ENCODE measurements around the gene MYT1.
"Not testable (repeated sequence)": the region's sequence is repeated elsewhere in the genome, so short reads cannot be mapped to it uniquely, and the experiment has no call there.

Gene MYT1

GRCh38 chr20:64228751-64229506 is 64.7 kb downstream of the MYT1 start:
- Mint-ChIP-seq H3K36me3 (no peaks in the 10 kb centered on the region), H3K9me3 (no peaks in the 10 kb centered on the region), H3K4me1 (peaks cover 5% of the 10 kb centered on the region)

GRCh38 chr20:64229507-64230061 is 65.3 kb downstream of the MYT1 start:
- no peak for ATAC-seq
- Mint-ChIP-seq H3K9me3 (no peaks in the 10 kb centered on the region), H3K36me3 (no peaks in the 10 kb centered on the region), H3K4me1 (peaks cover 5% of the 10 kb centered on the region), H3K4me3 (no peak overlapping the region), H3K27ac (no peak overlapping the region), H3K27me3 (peaks cover under 1% of the 10 kb centered on the region)

More at GRCh38 chr20:64228751-64229506, 64.7 kb downstream of the MYT1 start:
- Mint-ChIP-seq H3K27ac (no peak overlapping the region), H3K27me3 (peaks cover 7% of the 10 kb centered on the region), H3K4me3 (no peak overlapping the region)
- ATAC-seq, result no peak

GRCh38 chr20:64230461-64231145 is 66.4 kb downstream of the MYT1 start:
- no peak overlapping the region for H3K27ac Mint-ChIP-seq

GRCh38 chr20:64231621-64232550 is 67.6 kb downstream of the MYT1 start:
- ATAC-seq, result peak; percentile 14
- Mint-ChIP-seq H3K27ac (no peak overlapping the region), H3K36me3 (no peaks in the 10 kb centered on the region), H3K27me3 (no peaks in the 10 kb centered on the region), H3K9me3 (no peaks in the 10 kb centered on the region), H3K4me3 (no peak overlapping the region), H3K4me1 (peaks cover 5% of the 10 kb centered on the region)

More at GRCh38 chr20:64230461-64231145, 66.4 kb downstream of the MYT1 start:
- H3K36me3 Mint-ChIP-seq, result no peaks in the 10 kb centered on the region
- no peaks in the 10 kb centered on the region for H3K27me3 Mint-ChIP-seq
- no peaks in the 10 kb centered on the region for H3K9me3 Mint-ChIP-seq
- ATAC-seq, result no peak
- peaks cover 5% of the 10 kb centered on the region for H3K4me1 Mint-ChIP-seq
- no peak overlapping the region for H3K4me3 Mint-ChIP-seq

GRCh38 chr20:64232794-64233193 is 68.5 kb downstream of the MYT1 start:
- no peak overlapping the region for H3K4me3 Mint-ChIP-seq
- no peak overlapping the region for H3K27ac Mint-ChIP-seq
- peaks cover 5% of the 10 kb centered on the region for H3K4me1 Mint-ChIP-seq
- ATAC-seq, result no peak
- no peaks in the 10 kb centered on the region for H3K27me3 Mint-ChIP-seq
- no peaks in the 10 kb centered on the region for H3K36me3 Mint-ChIP-seq
- no peaks in the 10 kb centered on the region for H3K9me3 Mint-ChIP-seq

GRCh38 chr20:64233725-64234124 is 69.5 kb downstream of the MYT1 start:
- no peaks in the 10 kb centered on the region for H3K27me3 Mint-ChIP-seq

GRCh38 chr20:64234291-64234791 is 70.1 kb downstream of the MYT1 start:
- Mint-ChIP-seq H3K27me3 (no peaks in the 10 kb centered on the region), H3K4me1 (peaks cover 13% of the 10 kb centered on the region), H3K4me3 (no peak overlapping the region), H3K36me3 (no peaks in the 10 kb centered on the region), H3K9me3 (no peaks in the 10 kb centered on the region), H3K27ac (no peak overlapping the region)
- ATAC-seq, result no peak

More at GRCh38 chr20:64233725-64234124, 69.5 kb downstream of the MYT1 start:
- Mint-ChIP-seq H3K4me1 (peaks cover 7% of the 10 kb centered on the region), H3K27ac (no peak overlapping the region), H3K4me3 (no peak overlapping the region), H3K36me3 (no peaks in the 10 kb centered on the region), H3K9me3 (no peaks in the 10 kb centered on the region)
- no peak for ATAC-seq

GRCh38 chr20:64234921-64235565 is 70.8 kb downstream of the MYT1 start:
- peaks cover 15% of the 10 kb centered on the region for H3K4me1 Mint-ChIP-seq

GRCh38 chr20:64236137-64237088 is 72.2 kb downstream of the MYT1 start:
- ATAC-seq, result no peak
- Mint-ChIP-seq H3K27ac (no peak overlapping the region), H3K27me3 (no peaks in the 10 kb centered on the region), H3K9me3 (no peaks in the 10 kb centered on the region), H3K36me3 (no peaks in the 10 kb centered on the region), H3K4me3 (no peak overlapping the region), H3K4me1 (peaks cover 15% of the 10 kb centered on the region)

More at GRCh38 chr20:64234921-64235565, 70.8 kb downstream of the MYT1 start:
- not testable (repeated sequence) for H3K27me3 Mint-ChIP-seq, ATAC-seq, H3K9me3 Mint-ChIP-seq, H3K27ac Mint-ChIP-seq, H3K36me3 Mint-ChIP-seq, H3K4me3 Mint-ChIP-seq

GRCh38 chr20:64237316-64237715 is 73.1 kb downstream of the MYT1 start:
- no peak overlapping the region for H3K27ac Mint-ChIP-seq
- ATAC-seq, result no peak
- H3K4me3 Mint-ChIP-seq, result no peak overlapping the region
- H3K27me3 Mint-ChIP-seq, result no peaks in the 10 kb centered on the region
- H3K4me1 Mint-ChIP-seq, result peaks cover 18% of the 10 kb centered on the region
- H3K36me3 Mint-ChIP-seq, result no peaks in the 10 kb centered on the region
- H3K9me3 Mint-ChIP-seq, result no peaks in the 10 kb centered on the region

GRCh38 chr20:64238115-64238825 is 74.0 kb downstream of the MYT1 start:
- H3K9me3 Mint-ChIP-seq, result no peaks in the 10 kb centered on the region

GRCh38 chr20:64238851-64239387 is 74.7 kb downstream of the MYT1 start:
- no peaks in the 10 kb centered on the region for H3K36me3 Mint-ChIP-seq
- ATAC-seq, result peak; percentile 89
- H3K27ac Mint-ChIP-seq, result peak overlapping the region; percentile 58
- no peak overlapping the region for H3K4me3 Mint-ChIP-seq
- H3K4me1 Mint-ChIP-seq, result peaks cover 14% of the 10 kb centered on the region
- H3K9me3 Mint-ChIP-seq, result no peaks in the 10 kb centered on the region
- H3K27me3 Mint-ChIP-seq, result peaks cover 9% of the 10 kb centered on the region

More at GRCh38 chr20:64238115-64238825, 74.0 kb downstream of the MYT1 start:
- Mint-ChIP-seq H3K4me3 (no peak overlapping the region), H3K27ac (peak overlapping the region; percentile 58), H3K4me1 (peaks cover 20% of the 10 kb centered on the region), H3K36me3 (no peaks in the 10 kb centered on the region), H3K27me3 (peaks cover 7% of the 10 kb centered on the region)
- no peak for ATAC-seq

All from stimulated activated memory B cell treated with anti-CD40 and anti-IgM and Interleukin-4, amounts not matched to agents 10 μg/mL and 1 μg/mL and 100 μg/mL, for 72 hours (primary cell).